Activated T-cell treated with anti-CD3 and anti-CD28 coated beads, Interleukin-2, amount 50 U/mL, for 48 hours (primary cell): ENCODE results near the gene PAM16.

ENCODE experiments used
- DNase-seq, 2 experiments: peaks; one replicate each; pipeline ENCODE4 v3.0.0-alpha.2; 2020

The PAM16 gene

DNA sequence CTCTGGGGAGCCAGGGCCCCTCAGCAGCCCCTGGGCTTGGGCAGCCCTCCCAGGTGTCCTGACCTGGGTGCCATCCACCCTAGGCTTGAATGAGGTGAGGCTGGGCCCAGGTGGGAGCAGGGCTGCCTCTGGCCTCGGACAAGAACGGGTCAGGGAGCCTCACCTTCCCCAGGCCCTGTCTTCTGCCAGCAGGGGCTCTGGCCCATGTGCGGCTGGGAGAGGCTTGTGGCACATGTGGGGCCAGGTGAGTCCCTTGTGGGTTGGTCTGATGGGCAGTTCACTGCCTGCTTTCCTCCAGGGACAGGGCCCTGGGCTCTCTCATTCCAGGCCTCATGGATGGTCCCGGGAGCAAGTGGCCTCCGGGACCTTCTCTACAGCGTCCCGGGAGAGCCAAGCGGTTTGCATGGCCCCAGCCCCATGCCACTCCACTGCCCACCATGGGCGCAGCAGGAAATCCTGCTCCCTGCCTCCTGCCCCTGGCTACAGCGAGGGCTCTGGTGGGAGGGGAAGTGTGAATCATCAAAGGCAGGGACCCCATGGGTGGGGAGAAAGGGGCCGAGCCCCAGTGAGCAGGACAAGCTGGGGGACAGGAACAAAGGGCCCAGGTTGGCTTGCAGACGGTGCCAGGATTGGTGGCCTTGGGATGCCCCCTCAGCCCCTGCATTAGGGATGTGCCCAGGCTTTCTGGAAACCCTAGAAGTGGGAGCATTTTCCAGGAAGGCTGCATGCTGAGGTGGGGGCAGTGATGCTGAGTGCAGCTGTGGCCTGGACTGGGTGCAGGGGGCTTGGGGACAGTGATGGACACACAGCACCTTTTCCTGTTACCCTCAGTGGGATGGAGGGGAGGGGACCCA, 32.7 kb upstream of the PAM16 start:
- no peak for DNase-seq

DNA sequence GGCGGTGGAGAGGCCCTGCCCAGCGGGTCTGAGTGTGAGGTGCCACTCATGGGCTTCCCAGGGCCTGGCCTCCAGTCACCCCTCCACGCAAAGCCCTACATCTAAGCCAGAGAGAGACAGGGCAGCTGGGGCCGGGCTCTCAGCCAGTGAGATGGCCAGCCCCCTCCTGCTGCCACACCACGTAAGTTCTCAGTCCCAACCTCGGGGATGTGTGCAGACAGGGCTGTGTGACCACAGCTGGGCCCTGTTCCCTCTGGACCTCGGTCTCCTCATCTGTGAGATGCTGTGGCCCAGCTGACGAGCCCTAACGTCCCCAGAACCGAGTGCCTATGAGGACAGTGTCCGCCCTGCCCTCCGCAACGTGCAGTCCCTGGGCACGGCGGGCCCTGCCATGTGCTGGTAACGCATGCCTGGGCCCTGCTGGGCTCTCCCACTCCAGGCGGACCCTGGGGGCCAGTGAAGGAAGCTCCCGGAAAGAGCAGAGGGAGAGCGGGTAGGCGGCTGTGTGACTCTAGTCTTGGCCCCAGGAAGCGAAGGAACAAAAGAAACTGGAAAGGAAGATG, 31.8 kb upstream of the PAM16 start:
- no peak for DNase-seq

DNA sequence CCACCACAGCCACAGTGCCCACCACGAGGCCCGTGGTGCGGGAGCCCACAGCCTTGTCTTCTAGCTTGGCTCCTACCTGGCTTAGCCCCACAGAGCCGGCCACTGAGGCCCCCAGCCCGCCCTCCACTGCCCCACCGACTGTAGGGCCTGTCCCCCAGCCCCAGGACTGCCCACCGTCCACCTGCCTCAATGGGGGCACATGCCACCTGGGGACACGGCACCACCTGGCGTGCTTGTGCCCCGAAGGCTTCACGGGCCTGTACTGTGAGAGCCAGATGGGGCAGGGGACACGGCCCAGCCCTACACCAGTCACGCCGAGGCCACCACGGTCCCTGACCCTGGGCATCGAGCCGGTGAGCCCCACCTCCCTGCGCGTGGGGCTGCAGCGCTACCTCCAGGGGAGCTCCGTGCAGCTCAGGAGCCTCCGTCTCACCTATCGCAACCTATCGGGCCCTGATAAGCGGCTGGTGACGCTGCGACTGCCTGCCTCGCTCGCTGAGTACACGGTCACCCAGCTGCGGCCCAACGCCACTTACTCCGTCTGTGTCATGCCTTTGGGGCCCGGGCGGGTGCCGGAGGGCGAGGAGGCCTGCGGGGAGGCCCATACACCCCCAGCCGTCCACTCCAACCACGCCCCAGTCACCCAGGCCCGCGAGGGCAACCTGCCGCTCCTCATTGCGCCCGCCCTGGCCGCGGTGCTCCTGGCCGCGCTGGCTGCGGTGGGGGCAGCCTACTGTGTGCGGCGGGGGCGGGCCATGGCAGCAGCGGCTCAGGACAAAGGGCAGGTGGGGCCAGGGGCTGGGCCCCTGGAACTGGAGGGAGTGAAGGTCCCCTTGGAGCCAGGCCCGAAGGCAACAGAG, 31.0 kb upstream of the PAM16 start:
- DNase-seq, result no peak

DNA sequence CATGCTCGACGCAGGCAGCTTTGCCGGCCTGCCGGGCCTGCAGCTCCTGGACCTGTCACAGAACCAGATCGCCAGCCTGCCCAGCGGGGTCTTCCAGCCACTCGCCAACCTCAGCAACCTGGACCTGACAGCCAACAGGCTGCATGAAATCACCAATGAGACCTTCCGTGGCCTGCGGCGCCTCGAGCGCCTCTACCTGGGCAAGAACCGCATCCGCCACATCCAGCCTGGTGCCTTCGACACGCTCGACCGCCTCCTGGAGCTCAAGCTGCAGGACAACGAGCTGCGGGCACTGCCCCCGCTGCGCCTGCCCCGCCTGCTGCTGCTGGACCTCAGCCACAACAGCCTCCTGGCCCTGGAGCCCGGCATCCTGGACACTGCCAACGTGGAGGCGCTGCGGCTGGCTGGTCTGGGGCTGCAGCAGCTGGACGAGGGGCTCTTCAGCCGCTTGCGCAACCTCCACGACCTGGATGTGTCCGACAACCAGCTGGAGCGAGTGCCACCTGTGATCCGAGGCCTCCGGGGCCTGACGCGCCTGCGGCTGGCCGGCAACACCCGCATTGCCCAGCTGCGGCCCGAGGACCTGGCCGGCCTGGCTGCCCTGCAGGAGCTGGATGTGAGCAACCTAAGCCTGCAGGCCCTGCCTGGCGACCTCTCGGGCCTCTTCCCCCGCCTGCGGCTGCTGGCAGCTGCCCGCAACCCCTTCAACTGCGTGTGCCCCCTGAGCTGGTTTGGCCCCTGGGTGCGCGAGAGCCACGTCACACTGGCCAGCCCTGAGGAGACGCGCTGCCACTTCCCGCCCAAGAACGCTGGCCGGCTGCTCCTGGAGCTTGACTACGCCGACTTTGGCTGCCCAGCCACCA, 30.2 kb upstream of the PAM16 start:
- no peak for DNase-seq

DNA sequence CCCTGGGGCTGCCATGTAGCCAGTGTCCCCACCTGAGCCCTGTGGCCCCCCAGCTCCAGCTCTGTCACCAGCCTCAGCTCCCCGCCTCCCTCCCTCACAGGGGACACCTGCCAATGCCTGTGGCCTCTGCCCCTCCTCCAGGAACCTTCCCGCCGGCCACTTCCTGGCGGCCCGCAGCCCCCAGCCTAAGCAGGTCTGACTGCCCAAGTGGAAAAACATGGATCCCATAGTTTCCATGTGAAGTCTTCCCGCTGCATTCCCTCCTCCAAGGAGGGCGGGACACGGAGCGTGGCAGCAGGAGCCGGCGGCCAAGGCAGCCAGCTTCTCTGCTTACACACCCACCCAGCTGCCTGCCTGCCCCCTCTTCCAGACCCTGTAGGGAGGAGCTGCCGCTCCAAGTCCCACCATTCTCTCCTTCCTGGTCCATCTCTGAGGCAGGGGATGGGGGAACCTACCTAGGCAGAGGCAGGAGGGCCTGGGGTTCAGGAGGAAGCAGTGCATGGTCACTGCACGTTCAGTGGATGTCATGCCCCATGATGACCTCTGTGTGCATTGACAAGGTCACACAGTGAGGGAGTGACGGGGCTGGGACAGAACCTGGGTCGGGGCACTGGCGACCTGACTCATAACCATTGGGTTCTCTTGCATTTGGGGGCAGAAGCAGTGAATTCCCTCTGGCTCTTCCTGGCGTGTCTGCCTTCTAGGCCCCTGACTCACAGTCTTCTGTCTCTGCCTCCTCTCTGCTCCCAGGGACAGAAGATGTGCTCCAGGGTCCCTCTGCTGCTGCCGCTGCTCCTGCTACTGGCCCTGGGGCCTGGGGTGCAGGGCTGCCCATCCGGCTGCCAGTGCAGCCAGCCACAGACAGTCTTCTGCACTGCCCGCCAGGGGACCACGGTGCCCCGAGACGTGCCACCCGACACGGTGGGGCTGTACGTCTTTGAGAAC, 29.3 kb upstream of the PAM16 start:
- no peak for DNase-seq

DNA sequence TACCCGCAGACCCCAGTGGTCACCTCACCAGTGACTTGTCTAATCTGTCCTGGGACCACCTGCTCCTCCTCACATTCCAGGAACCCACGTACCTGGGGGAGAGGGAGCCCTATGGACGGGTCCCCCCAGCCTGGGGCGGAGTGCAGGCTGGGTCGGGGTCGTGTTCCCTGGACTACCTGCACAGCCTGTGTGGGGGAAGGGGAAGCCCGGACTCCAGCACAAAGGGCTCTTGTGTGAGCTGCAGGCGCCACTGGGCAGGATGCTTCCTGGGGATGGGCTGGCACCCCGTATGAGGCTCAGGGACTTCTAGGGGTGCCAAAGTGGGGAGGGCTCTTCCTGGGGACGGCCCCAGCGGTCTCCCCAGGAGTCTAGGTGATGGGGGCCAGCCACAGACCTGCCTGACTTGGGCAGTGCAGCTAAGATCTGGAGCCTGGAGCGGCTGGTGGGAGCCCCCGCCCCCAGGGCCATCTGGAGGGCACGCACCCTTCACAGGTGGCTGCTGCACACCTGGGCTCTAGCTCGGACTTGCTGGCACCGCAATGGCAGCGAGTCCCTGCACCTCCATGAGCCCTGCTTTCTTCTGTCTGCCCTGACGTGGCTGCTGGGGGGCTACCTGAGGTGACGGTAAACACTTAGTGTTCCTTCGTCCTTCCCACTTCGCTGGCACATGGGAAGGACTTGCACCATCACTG, 28.0 kb upstream of the PAM16 start:
- DNase-seq, result no peak

DNA sequence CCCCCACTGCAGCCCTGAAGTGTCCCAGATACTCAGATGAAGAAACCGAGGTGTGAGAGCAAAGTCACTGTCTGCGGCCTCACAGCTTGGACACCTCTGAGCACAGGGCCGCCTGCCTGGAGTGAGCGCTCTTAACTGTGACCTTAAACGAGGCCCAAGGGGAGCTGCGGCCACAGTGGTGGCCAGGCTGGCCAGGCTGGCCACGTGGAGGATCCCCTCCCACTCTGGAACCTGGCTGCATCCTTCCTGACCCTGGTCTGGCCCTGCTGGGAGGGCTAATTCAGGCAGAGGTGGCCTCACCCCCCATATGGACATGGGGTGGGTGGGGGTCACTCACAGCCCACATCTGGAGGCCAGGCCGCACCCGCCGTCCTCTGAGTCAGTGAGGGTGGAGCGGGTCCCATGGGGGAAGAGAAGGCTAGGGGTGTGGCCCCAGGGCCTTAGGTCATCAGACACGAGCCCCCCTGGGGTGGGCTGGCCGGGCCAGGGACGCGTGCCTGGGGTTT, 27.1 kb upstream of the PAM16 start:
- DNase-seq, result no peak

DNA sequence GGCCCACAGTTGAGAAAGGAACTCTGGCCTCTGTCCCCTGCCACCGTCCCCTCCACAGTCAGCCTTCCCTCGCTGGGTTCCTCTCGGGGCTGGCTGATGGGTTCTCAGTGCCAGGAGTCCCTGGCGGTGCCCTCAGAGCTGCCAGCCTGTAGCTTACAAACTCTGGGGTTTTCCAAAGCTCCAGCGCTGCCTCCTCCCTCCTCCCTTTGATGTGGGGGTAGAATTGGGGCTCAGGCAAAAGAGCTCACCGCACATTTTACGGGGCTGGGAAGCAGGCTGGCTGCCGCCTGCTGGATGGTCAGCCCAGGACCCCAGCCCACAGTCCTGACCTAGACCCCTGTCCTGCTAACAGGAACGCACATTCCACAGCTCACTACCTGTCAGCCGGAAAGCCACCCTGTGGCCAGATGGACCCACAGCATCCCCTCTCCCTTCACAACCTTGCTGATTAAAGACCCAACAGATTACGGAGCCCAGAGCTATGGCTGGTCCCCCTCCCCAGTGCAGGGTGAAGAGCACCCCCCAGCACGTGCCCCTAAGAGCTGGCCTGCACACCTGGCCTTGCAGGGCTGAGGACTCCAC, 26.5 kb upstream of the PAM16 start:
- no peak for DNase-seq

DNA sequence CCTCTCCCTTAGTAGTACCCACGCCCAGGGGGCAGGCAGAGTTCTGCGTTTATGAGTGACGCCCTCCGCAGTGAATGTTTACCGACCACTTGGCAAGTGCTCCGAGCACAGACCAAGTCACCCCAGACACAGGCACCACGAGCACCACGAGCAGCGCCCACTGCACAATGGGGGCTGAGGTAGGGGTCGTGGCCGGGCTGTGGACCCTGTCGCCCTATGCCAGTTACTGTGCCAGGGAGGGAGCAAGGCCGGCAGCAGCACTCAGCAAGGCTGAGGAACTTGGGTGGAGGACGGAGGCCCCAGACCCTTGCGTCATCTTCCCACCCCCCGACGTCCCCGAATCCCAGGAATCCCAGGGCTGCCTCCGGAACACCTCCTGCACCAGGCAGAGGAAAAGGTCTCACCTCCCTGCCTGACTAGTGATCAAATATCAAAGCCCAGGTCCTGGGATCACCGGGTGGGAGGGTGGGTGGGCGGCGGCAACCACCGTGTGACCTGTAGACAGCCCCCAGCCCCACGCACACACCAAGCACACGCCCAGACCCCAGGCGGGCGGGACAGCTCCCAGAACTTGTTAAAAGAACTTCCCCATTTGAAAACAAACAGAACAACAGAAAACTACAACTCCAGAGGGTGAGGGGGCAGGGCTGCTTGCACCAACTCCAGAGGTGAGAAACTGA, 25.9 kb upstream of the PAM16 start:
- DNase-seq, result no peak

DNA sequence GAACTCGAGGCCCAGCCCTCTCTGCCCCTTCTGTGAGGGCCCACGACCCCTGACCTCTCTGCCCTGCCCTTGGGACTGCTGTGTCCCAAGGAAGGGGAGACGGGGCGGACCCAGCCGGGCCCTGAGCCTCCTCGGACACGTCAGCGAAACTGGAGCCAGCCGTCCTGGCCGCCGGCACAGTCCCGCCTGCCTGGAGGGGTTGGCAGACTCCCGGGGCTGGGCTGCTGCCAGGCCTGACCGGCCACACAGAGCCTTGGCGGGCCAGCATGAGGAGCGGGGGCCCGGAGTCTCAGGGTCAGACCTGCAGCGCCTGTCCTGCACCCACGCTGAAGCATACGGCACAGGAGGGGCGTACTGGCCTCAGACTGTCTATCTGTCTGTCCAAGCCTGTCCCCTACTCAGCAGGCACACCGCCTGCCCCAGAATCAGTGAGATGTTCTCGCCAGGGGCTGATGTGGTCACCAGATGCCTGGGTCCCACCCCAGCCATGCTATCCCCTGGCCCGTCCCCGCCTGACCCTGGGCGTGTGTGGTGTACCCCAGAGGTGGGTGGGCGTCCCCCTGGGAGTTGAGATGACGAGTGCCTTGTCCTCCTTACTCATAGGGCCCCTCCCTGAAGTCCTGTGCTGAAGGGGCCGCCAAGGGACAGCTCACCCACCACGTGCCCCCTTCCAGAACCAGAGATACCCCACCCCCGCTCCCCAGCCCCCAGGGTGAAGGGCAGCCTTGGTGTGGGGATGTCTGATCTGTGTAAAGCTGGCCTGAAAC, 25.2 kb upstream of the PAM16 start:
- DNase-seq, result no peak

DNA sequence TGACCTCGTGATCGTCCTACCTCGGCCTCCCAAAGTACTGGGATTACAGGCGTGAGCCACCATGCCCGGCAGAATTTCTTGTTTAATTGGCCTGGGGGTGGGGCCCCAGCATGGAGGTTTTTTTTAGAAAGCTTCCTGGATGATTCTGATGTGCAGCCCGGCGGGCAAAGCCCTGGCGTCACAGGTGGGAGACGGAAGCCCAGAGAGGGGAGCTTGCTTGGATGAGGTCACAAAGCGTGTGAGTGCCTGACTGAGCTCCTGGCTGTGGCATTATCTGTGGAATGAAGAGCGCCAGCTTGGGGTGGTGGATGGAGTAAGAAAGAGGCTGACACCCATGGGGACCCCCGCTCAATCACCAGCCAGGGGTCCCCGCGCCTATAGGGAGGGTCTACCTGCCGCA, 24.6 kb upstream of the PAM16 start:
- no peak for DNase-seq

DNA sequence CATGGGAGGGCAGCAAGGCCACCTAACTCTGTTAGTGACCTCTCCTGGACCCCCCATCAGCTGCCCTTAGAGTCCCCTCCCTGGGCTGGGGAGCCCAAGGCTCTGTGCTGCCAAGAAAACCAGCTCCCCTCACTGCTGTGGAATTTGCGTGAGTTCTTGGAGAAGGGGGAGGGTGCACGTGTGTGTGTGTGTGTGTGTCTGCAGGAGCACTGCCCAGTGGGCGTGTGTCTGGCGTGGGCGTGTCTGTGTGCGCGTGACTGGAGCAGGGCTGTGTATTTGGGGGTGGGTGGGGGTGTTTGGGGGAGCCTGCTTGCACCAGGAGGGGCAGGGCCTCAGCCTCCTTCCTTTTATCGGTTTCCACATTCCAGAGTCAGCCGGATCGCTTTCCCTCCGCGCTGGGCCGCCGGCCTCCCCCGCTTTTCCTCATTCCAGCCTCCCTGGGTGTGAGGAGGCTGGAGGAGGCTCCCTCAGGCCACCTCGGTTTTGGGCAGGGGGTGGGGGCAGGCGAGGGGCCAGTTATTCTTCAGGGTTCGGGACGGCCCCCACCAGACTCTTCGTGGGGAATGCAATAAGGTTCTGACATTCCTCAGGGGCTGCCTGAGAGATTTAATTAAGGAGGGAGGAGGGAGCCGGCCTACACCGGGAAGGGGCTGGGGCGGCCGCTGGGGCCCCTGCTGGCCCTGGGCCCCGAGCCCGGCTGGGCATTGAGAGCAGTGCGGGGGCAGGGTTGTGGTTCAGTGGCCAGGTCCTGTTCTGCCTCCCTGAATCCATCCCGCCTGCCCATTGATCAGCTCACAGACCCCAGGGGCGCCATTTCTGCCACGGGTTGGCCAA, 23.0 kb upstream of the PAM16 start:
- DNase-seq, result no peak

DNA sequence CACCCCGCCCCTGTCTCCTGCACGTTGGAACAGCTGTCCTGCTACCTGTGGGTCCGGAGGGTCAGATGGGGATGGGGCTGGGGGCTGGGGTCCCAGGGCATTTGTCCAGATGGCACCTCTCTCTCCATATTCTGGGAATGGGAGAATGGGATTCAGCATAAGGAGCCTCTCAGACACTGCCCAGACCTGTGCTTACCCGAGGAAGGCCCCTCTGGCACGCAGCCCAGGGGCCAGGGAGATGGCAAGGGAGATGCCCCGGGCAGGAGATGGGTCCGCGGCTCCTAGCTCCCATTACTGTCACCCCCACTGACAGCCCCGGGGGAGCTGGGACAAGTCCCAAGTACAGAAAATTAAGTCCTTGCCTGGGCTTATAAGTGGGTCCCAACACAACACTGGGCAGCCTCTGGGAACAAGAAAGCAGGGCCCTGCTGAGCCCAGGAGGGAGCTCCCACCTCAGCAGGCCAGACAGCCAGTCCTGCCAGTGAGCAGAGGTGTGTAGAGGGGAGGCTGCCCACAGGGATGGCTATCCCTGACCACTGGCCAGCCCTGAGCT, 22.3 kb upstream of the PAM16 start:
- no peak for DNase-seq

DNA sequence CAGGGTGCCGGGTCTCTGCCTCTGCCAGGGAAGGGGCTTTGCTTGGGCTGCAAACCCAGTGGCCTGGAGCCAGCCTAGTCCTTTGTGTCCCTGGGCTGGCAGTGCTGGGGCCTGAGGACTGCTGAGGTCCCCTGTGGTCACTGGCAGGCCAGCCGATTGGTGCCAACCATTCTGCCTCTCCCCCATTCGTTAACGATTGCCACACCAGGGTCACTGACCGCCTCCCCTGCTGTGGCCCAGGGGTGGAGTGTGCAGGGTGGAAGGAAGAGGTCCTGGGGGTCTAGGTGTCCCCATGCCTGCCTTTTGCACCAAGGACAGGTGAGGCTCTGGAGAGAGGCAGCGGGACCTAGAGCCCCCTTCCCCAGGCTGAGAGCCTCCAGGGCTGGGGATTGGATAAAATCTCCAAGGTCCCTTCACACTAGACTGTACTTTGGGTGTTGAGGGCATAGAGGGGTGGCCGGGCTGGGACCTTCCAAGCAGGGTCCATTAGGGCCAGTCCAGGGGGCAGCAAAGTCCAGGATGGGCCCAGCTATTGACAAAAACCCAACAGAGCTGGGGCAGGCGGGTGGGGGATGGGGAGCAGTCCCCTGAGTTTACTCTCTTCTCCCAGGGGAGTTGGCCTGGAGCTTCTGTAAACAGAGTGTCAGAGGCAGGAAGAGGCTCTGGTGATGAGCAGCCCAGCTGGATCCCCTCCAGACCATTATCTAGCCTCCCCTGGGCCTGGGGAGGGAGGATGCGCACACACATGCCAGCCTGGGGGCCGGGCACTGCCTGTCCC, 21.6 kb upstream of the PAM16 start:
- DNase-seq, result no peak

DNA sequence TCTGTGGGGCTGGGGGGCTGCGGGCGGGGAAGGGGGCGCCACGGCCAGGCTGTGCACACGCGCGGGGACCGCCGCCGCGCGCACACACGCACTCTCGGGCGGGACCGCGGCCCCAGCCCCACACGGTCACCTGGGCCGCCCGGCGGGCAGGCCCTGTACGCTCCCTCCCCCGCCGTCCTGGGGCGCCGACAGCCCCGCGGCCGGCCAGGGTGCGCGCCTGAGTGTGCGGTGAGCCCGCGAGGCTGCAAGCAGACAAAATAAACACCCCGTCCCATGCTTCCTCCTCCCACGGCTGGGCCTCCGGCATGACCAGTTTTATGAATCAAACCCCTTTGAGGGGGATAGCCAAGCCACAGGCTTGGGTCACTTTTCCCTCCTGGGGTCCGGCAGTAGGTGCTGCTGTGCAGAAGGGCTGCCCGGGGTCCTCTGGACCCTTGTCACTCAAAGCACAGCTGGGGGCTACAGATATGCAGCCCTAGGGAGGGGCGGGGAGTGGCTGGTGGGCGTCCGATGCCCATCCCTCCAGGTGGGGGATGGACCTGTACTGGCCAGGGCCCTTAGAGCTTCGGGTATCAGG, 21.0 kb upstream of the PAM16 start:
- DNase-seq, result peak; percentile 43 to 52

DNA sequence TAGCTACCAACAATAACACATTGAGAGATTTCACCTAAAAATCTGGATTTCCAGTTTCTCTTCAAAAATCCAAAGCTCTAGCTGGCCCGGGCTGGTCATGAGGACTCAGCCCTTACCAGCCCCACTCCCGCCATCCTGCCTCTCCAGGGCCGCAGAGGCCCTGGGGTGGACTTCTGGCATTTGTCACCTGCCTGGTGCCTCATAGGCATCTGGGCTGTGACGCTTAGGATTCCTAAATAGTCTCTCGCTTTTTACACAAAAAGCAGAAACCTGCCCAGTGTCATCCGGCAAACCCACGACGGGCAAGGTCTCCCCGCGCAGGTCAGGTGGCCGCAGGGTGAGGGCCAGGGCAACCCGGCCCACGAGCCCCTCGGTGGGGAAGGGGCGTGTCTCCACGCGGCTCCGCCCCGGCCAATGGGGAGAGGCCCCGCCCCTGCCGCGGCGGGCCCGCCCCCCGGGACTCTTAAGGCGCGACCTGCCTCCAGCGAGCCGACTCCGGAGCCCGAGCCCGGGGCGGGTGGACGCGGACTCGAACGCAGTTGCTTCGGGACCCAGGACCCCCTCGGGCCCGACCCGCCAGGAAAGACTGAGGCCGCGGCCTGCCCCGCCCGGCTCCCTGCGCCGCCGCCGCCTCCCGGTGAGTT, 20.4 kb upstream of the PAM16 start, which contains the start of gene VASN:
VASN (plus strand) TSS at position 492 of the 644 bp plus-strand sequence. CDS start 9,030 bp downstream, outside the sequence.
- peak; percentile 84 to 85 for DNase-seq
